ENCODE data around the gene PUS1. TPM values are rescaled to one million over a fixed set of nuclear protein-coding genes. Genes with fewer than 3 reads are reported as not detected.

PUS1 gene
- total RNA-seq, 2 experiments from 2014 or later = 34.4 to 45.7 TPM

DNA sequence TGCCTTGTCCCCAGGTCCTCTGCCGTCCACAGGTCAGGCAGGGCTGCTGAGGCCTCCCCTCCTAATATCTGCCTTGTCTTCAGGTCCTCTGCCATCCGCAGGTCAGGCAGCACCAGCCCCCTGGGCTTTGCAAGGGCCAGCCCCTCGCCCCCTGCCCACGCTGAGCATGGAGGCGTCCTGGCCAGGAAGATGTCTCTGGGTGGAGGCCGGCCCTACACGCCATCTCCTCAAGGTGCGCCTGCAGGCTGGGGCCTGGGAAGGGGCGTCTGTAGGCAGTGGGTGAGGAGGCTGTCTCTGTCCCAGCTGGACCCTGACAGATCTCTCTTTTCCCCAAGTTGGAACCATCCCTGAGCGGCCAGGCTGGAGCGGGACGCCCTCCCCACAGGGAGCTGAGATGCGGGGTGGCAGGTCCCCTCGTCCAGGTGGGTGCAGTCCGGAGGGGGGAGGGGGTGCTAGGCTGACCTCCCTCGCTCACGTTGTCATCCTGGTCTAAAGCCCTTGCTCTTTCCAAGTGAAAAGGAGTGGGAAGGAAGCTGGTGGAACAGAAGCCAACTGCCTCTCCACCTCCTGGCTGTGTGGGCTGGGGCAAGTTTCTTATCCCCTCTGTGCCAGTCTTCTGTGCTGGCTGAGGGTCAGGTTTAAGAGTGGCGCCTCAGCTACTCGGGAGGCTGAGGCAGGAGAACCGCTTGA, 13.9 kb upstream of the PUS1 start:
- POLR2A ChIA-PET = no interaction called here
- H3K36me3 Mint-ChIP-seq (ENCODE audit: low read depth) = no peaks in the 10 kb centered on the region
- no peak overlapping the region for H3K4me3 Mint-ChIP-seq
- CTCF ChIA-PET = interaction anchor here (0.5 to 1.5 kb wide), 2 partner anchors 10 to 36 kb away, joined by 3 to 5 read pairs; no protein-coding TSS in a partner anchor
- H3K27me3 Mint-ChIP-seq = no peaks in the 10 kb centered on the region
- DNase-seq = no peak
- no peaks in the 10 kb centered on the region for H3K4me1 Mint-ChIP-seq
- no peaks in the 10 kb centered on the region for H3K9me3 Mint-ChIP-seq
- no peak overlapping the region for H3K27ac Mint-ChIP-seq

DNA sequence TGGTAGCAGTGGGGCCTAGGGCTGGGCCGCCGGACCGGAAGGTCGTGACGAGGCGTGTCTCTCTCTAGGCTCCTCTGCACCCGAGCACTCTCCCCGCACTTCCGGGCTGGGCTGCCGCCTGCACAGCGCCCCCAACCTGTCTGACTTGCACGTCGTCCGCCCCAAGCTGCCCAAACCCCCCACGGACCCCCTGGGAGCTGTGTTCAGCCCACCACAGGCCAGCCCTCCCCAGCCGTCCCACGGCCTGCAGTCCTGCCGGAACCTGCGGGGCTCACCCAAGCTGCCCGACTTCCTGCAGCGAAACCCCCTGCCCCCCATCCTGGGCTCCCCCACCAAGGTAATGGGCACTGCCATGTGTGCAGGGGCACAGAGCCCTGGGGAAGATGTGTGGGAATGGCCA, 13.3 kb upstream of the PUS1 start:
- no peaks in the 10 kb centered on the region for H3K9me3 Mint-ChIP-seq
- DNase-seq = no peak
- H3K27me3 Mint-ChIP-seq = no peaks in the 10 kb centered on the region
- CTCF ChIA-PET = interaction anchor here (0.8 to 1.5 kb wide), 2 partner anchors 11 to 12 kb away, joined by 4 to 5 read pairs; no protein-coding TSS in a partner anchor
- no peak overlapping the region for H3K27ac Mint-ChIP-seq
- no peaks in the 10 kb centered on the region for H3K4me1 Mint-ChIP-seq
- POLR2A ChIA-PET = no interaction called here
- no peaks in the 10 kb centered on the region for H3K36me3 Mint-ChIP-seq (ENCODE audit: low read depth)
- no peak overlapping the region for H3K4me3 Mint-ChIP-seq

GRCh38 chr12:131916306-131917138, 12.6 kb upstream of the PUS1 start:
- H3K4me1 Mint-ChIP-seq = no peaks in the 10 kb centered on the region
- CTCF ChIA-PET = interaction anchor here (0.8 kb wide), 1 partner anchor 11 kb away, joined by 4 read pairs; no protein-coding TSS in a partner anchor
- no peaks in the 10 kb centered on the region for H3K27me3 Mint-ChIP-seq
- POLR2A ChIA-PET = no interaction called here
- H3K4me3 Mint-ChIP-seq = no peak overlapping the region
- H3K36me3 Mint-ChIP-seq (ENCODE audit: low read depth) = no peaks in the 10 kb centered on the region
- H3K27ac Mint-ChIP-seq = no peak overlapping the region
- H3K9me3 Mint-ChIP-seq = no peaks in the 10 kb centered on the region
- DNase-seq = no peak

DNA sequence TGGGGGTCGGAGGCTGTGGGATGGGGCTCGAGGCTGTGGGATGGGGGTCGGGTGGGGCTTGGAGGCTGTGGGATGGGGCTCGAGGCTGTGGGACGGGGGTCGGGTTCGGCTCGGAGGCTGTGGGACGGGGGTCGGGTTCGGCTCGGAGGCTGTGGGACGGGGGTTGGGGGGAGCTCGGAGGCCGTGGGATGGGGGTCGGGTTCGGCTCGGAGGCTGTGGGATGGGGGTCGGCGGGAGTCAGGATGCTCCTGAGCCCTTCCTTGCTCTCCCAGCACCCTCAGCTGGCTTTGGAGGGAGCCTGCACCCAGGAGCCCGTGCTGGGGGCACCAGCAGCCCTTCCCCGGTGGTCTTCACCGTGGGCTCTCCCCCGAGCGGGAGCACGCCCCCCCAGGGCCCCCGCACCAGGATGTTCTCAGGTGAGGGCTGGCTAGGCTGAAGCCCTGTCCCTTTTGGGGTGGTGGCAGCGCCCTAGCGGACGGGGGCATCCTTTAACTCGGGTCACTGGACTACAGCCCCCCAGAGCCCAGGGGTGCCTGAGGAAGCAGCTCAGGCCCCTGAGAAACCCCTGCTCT, 11.9 kb upstream of the PUS1 start:
- ChIA-PET POLR2A (no interaction called here), CTCF (no interaction called here)
- DNase-seq = no peak
- Mint-ChIP-seq H3K27ac (no peak overlapping the region), H3K27me3 (no peaks in the 10 kb centered on the region), H3K4me3 (no peak overlapping the region), H3K4me1 (no peaks in the 10 kb centered on the region), H3K36me3 (ENCODE audit: low read depth) (no peaks in the 10 kb centered on the region), H3K9me3 (no peaks in the 10 kb centered on the region)

DNA sequence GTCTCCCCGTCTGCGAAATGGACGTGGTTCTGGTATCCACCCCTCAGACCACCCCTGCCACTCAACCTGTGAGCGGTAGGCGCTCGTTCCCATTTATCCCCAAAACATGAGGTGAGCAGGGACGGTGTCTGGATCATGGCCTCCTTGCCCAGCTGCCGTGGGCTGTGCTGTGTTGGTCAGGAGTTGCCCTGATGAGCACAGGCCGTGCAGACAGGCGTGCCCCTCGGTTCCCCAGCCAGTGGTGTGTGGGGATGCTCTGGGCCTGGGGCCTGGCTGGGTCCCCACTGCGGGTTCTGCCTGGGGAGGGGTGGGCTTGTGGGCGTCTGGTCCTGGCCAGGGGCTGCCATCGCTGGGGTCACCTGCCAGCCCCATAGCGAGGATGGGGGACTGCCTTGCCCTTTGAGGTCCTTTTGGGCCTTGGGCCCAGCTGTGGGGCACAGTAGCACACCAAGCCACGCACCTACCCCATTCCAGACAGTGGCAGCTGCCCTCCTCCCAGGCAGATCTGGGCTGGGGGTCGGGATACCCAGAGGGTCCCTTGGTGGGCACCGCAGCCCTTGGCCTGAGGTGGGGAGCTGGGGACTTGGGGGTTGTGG, 11.3 kb upstream of the PUS1 start:
- ChIA-PET POLR2A (no interaction called here), CTCF (no interaction called here)
- no peak overlapping the region for H3K4me3 Mint-ChIP-seq
- H3K4me1 Mint-ChIP-seq = no peaks in the 10 kb centered on the region
- no peak for DNase-seq
- no peak overlapping the region for H3K27ac Mint-ChIP-seq
- no peaks in the 10 kb centered on the region for H3K36me3 Mint-ChIP-seq (ENCODE audit: low read depth)
- no peaks in the 10 kb centered on the region for H3K9me3 Mint-ChIP-seq
- H3K27me3 Mint-ChIP-seq = no peaks in the 10 kb centered on the region

DNA sequence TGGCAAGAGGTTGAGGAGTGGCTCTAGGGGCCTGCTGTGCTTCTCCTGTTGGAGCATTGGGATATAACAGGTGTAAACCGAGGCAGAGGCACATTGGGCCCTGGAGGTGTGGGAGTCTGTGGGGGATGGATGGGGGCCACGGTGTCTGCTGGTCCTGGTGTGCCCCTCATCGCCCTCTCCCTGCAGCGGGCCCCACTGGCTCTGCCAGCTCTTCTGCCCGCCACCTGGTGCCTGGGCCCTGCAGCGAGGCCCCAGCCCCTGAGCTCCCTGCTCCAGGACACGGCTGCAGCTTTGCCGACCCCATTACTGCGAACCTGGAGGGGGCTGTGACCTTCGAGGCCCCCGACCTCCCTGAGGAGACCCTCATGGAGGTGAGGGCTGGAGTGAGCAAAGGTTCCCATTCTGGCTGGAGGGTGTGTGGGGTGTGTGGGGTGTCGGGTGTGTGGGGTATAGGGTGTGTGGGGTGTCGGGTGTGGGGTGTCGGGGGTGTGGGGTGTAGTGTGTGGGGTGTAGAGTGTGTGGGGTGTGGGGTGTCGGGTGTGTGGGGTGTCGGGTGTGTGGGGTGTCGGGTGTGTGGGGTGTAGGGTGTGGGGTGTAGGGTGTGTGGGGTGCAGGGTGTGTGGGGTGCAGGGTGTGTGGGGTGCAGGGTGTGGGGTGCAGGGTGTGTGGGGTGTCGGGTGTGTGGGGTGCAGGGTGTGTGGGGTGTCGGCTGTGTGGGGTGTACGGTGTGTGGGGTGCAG, 10.6 kb upstream of the PUS1 start:
- Mint-ChIP-seq H3K4me1 (no peaks in the 10 kb centered on the region), H3K27me3 (no peaks in the 10 kb centered on the region), H3K27ac (no peak overlapping the region), H3K4me3 (no peak overlapping the region), H3K36me3 (ENCODE audit: low read depth) (no peaks in the 10 kb centered on the region), H3K9me3 (no peaks in the 10 kb centered on the region)
- ChIA-PET POLR2A (no interaction called here), CTCF (no interaction called here)
- no peak for DNase-seq

DNA sequence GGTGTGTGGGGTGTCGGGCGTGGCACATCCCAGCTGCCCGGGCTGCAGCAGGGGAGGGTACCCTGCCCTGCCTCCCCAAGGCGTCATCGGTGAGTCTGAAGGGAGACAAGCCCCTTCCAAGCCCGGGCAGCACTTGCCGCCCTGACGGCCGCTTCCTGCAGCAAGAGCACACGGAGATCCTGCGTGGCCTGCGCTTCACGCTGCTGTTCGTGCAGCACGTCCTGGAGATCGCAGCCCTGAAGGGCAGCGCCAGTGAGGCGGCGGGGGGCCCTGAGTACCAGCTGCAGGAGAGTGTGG, 10.1 kb upstream of the PUS1 start:
- Mint-ChIP-seq H3K27ac (no peak overlapping the region), H3K4me1 (no peaks in the 10 kb centered on the region), H3K27me3 (no peaks in the 10 kb centered on the region), H3K36me3 (ENCODE audit: low read depth) (no peaks in the 10 kb centered on the region), H3K9me3 (no peaks in the 10 kb centered on the region), H3K4me3 (no peak overlapping the region)
- DNase-seq = no peak
- POLR2A ChIA-PET = no interaction called here
- CTCF ChIA-PET = no interaction called here

GRCh38 chr12:131919366-131920156, 9.5 kb upstream of the PUS1 start:
- H3K4me1 Mint-ChIP-seq = peaks cover 4% of the 10 kb centered on the region
- H3K27ac Mint-ChIP-seq = no peak overlapping the region
- H3K4me3 Mint-ChIP-seq = no peak overlapping the region
- H3K27me3 Mint-ChIP-seq = no peaks in the 10 kb centered on the region
- ChIA-PET POLR2A (no interaction called here), CTCF (no interaction called here)
- no peak for DNase-seq
- no peaks in the 10 kb centered on the region for H3K36me3 Mint-ChIP-seq (ENCODE audit: low read depth)
- no peaks in the 10 kb centered on the region for H3K9me3 Mint-ChIP-seq

DNA sequence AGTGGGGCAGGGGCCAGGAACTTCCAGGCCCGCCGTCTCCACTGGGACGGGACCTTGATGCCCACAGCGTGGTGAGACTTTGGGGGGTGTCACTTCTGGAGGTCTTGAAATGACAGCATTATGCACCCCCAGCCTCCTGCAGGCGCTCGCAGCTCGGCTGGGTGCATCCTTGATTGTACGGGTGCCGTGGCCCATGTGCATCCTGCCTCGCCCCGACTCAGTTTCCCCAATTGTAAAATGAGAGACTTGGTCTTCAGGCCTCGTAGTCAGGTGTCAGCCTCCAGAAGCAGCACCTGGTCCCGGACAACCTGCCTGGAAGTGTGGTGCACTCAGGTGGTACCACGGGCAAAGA, 8.9 kb upstream of the PUS1 start:
- POLR2A ChIA-PET = no interaction called here
- no peak for DNase-seq
- H3K27ac Mint-ChIP-seq = no peak overlapping the region
- H3K4me3 Mint-ChIP-seq = no peak overlapping the region
- H3K4me1 Mint-ChIP-seq = peaks cover 10% of the 10 kb centered on the region
- CTCF ChIA-PET = interaction anchor here (1.5 kb wide), 1 partner anchor 10 kb away, joined by 5 read pairs; no protein-coding TSS in a partner anchor
- H3K9me3 Mint-ChIP-seq = no peaks in the 10 kb centered on the region
- no peaks in the 10 kb centered on the region for H3K36me3 Mint-ChIP-seq (ENCODE audit: low read depth)
- H3K27me3 Mint-ChIP-seq = no peaks in the 10 kb centered on the region

DNA sequence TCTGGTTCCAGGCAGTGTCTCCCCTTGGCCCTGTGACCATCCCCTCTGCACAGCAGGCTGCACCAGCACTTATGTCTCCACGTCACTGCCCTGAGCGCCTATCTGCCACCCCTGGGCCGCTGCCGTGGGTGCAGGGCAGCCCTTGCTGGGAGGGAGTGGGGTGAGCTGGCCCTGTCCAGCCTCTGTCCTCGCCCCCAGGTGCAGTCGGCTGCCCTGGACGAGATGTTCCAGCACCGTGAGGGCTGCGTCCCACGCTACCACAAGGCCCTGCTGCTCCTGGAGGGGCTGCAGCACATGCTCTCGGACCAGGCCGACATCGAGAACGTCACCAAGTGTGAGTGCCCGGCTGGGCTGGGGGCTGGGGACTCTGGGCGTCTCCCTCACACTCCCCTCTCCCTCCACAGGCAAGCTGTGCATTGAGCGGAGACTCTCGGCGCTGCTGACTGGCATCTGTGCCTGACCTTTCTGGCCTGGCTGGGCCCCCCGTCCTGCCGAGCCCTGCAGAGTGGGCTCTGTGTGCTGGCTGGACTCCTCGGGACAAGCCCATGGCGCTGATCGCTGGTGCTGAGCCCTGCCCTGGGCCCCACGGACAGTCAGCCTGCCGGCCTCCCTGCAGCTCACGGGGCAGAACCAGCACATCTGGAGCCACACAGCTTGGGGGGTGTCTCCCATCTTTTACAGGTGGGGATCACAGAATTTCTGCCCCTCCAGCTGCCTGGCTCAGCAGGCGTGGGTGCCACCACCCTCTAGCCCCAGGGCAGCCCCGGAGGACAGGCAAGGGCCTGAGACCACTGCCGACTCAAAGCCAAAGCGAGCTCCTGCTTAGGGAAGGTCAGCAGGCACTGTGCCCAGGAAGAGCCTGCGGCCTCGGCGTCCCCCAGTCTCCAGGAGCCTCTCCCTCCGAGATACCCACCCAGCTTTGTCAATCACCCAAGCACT, 7.9 kb upstream of the PUS1 start:
- no peak for DNase-seq
- H3K9me3 Mint-ChIP-seq = no peaks in the 10 kb centered on the region
- H3K27me3 Mint-ChIP-seq = no peaks in the 10 kb centered on the region
- POLR2A ChIA-PET = no interaction called here
- H3K4me3 Mint-ChIP-seq = no peak overlapping the region
- no peak overlapping the region for H3K27ac Mint-ChIP-seq
- H3K4me1 Mint-ChIP-seq = peaks cover 10% of the 10 kb centered on the region
- no peaks in the 10 kb centered on the region for H3K36me3 Mint-ChIP-seq (ENCODE audit: low read depth)
- CTCF ChIA-PET = interaction anchor here (1.5 kb wide), 1 partner anchor 9 kb away, joined by 5 read pairs; no protein-coding TSS in a partner anchor

DNA sequence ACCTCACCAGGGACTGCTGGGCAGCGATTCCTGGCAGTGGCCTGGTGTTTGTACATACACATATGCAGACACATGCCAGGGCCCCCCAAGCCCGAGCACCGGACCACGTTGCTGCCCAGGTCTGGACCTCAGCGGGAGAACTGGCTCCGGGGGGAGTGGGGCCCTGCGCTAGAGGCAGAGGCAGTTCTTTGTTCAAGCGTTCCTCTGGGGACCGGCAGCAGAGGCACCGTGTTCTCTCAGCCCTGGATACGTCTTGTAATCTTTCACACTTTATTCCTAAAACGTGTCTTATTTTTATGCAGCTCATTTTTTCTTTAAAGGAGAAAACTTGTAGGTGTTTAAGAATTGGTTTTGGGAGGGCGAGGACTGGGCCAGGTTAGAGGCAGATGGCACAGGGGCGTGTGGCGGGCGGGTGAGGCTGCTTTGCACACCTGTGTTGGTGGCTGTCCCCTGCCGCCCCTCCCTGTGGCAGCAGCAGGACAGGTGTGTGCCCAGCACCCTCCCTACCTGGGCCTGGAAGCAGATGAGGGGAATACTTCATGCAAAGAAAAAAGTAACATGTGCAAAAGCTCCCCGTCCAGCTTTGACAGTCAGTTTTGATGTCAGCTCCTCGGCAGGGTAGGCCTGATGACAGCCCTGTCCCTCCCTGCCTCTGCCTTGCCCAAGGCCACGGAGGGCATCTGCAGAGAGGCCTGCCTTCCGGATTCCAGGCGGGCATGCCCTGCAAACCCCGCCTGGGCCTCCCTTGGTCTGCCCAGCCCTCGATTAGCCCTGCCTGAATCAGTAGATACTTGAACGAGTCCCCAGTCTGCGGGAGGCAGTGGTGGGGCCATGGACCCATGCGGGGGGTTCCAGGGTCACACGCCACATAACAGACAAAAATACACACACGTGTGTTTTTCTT, 7.0 kb upstream of the PUS1 start:
- ChIA-PET CTCF (no interaction called here), POLR2A (no interaction called here)
- Mint-ChIP-seq H3K4me3 (no peak overlapping the region), H3K4me1 (peaks cover 10% of the 10 kb centered on the region), H3K27me3 (no peaks in the 10 kb centered on the region), H3K27ac (no peak overlapping the region), H3K9me3 (no peaks in the 10 kb centered on the region), H3K36me3 (ENCODE audit: low read depth) (no peaks in the 10 kb centered on the region)
- no peak for DNase-seq
